HEK293T (cell line): ENCODE measurements around the gene PPP1R37.

Experiments
- FOXA1 ChIP-seq: fragments of 450-650 bp; IDR thresholded peaks from 2 replicates; pipeline ENCODE4 v1.6.1; 2016; ENCODE audit warnings: mild to moderate bottlenecking
- HDGF ChIP-seq: fragments of 450-650 bp; IDR thresholded peaks from 2 replicates; pipeline ENCODE4 v1.6.1; 2017; ENCODE audit warnings: antibody characterized with exemption, borderline replicate concordance
- L3MBTL2 ChIP-seq: fragments of 450-650 bp; conservative IDR thresholded peaks from 2 replicates; pipeline ENCODE4 v1.6.1; 2016; ENCODE audit warnings: mild to moderate bottlenecking
- PKNOX1 ChIP-seq: fragments of 450-650 bp; IDR thresholded peaks from 2 replicates; pipeline ENCODE4 v1.6.1; 2016
- SP1 ChIP-seq: fragments of 450-650 bp; IDR thresholded peaks from 2 replicates; pipeline ENCODE4 v1.6.1; 2017
- SUZ12 ChIP-seq: fragments of 450-650 bp; IDR thresholded peaks from 2 replicates; pipeline ENCODE4 v1.6.1; 2016; ENCODE audit warnings: mild to moderate bottlenecking
- TARDBP ChIP-seq: fragments of 450-650 bp; IDR thresholded peaks from 2 replicates; pipeline ENCODE4 v1.6.1; 2016

GRCh38 chr19:45150180-45150579 is 57.2 kb downstream of the PPP1R37 start:
- TF ChIP-seq FOXA1 (no peak), SUZ12 (no peak), PKNOX1 (no peak), TARDBP (no peak), SP1 (no peak), HDGF (no peak), L3MBTL2 (no peak)
